NK-92 treated with Interleukin-12 subunit alpha and Interleukin-12 subunit beta, amount 100 ng/mL, for 24 hours (cell line): ENCODE results near the gene SURF4.

ENCODE experiments used
- DNase-seq: peaks from one replicate; lab custom pipeline; 2025; lab: John Stamatoyannopoulos, UW

The SURF4 gene

GRCh38 chr9:133374612-133375115, 1.2 kb downstream of the SURF4 start:
- no peak for DNase-seq

GRCh38 chr9:133372144-133372543, 3.7 kb downstream of the SURF4 start:
- DNase-seq, result no peak

GRCh38 chr9:133371261-133371711, 4.6 kb downstream of the SURF4 start:
- peak; percentile 32 for DNase-seq

- no peak for DNase-seq
Measured at GRCh38 chr9:133370685-133371084, 5.2 kb downstream of the SURF4 start.

- no peak for DNase-seq
Measured at GRCh38 chr9:133369933-133370332, 5.9 kb downstream of the SURF4 start.

- DNase-seq, result no peak
Measured at GRCh38 chr9:133369422-133369821, 6.4 kb downstream of the SURF4 start.

GRCh38 chr9:133368249-133368881, 7.5 kb downstream of the SURF4 start:
- no peak for DNase-seq

- DNase-seq, result no peak
Measured at GRCh38 chr9:133367778-133368177, 8.1 kb downstream of the SURF4 start.

- no peak for DNase-seq
Measured at GRCh38 chr9:133367221-133367620, 8.6 kb downstream of the SURF4 start.

GRCh38 chr9:133366435-133366834, 9.4 kb downstream of the SURF4 start:
- no peak for DNase-seq

- DNase-seq, result no peak
Measured at GRCh38 chr9:133362359-133363044, 13.4 kb downstream of the SURF4 start.

- DNase-seq, result no peak
Measured at GRCh38 chr9:133361507-133362092, 14.3 kb downstream of the SURF4 start.

- no peak for DNase-seq
Measured at GRCh38 chr9:133360400-133361393, 15.2 kb downstream of the SURF4 start.

- no peak for DNase-seq
Measured at GRCh38 chr9:133359399-133360175, 16.3 kb downstream of the SURF4 start.

GRCh38 chr9:133357656-133358055, 18.2 kb downstream of the SURF4 start:
- DNase-seq, result no peak

GRCh38 chr9:133356391-133357091, 19.3 kb downstream of the SURF4 start, which contains the start of the genes SURF1 and SURF2:
Gene SURF1, minus strand, starts transcription at chr9:133356487. Its CDS starts 34 bp downstream, at chr9:133356453.
Gene SURF2, plus strand, starts transcription at chr9:133356550. Its CDS starts 43 bp downstream, at chr9:133356593.
- peak; percentile 66 for DNase-seq

- DNase-seq, result no peak
Measured at GRCh38 chr9:133355881-133356357, 19.9 kb downstream of the SURF4 start.

GRCh38 chr9:133354766-133355165, 21.1 kb downstream of the SURF4 start:
- no peak for DNase-seq

- DNase-seq, result no peak
Measured at GRCh38 chr9:133353548-133353947, 22.3 kb downstream of the SURF4 start.
